Neuronal stem cell (in vitro differentiated cells): ENCODE data around the gene FANCD2OS. TPM values are rescaled to one million over a fixed set of nuclear protein-coding genes. Genes with fewer than 3 reads are reported as not detected.

Experiments
- DNase-seq: peaks from one replicate; pipeline ENCODE4 v3.0.0-alpha.2; 2013; ENCODE audit warnings: low spot score
- H2AFZ ChIP-seq: one replicate; pipeline ENCODE4 v1.6.1; 2013; ENCODE audit warnings: mild to moderate bottlenecking, low read length, inconsistent platforms
- H2AK5ac ChIP-seq: 2 replicates; pipeline ENCODE4 v1.6.1; 2013; ENCODE audit warnings: low read depth, mild to moderate bottlenecking, inconsistent platforms, low read length, moderate library complexity, mixed read lengths
- H2BK120ac ChIP-seq: 2 replicates; pipeline ENCODE4 v1.6.1; 2013; ENCODE audit warnings: low read depth, mild to moderate bottlenecking, inconsistent platforms, low read length, moderate library complexity, mixed read lengths
- H2BK12ac ChIP-seq: one replicate; pipeline ENCODE4 v1.6.1; 2013; ENCODE audit warnings: low read length, inconsistent platforms
- H2BK15ac ChIP-seq: 2 replicates; pipeline ENCODE4 v1.6.1; 2013; ENCODE audit warnings: mild to moderate bottlenecking, low read length, inconsistent platforms, mixed read lengths
- H2BK5ac ChIP-seq: one replicate; pipeline ENCODE4 v1.6.1; 2013; ENCODE audit warnings: inconsistent platforms, mild to moderate bottlenecking, low read length, moderate library complexity
- H3K14ac ChIP-seq: one replicate; pipeline ENCODE4 v1.6.1; 2013; ENCODE audit warnings: low read length, inconsistent platforms
- H3K18ac ChIP-seq: 2 replicates; pipeline ENCODE4 v1.6.1; 2013; ENCODE audit warnings: low read length, inconsistent platforms
- H3K23ac ChIP-seq: 2 replicates; pipeline ENCODE4 v1.6.1; 2013; ENCODE audit warnings: low read depth, mild to moderate bottlenecking, mixed read lengths, low read length, inconsistent platforms; ENCODE audit not compliant: poor library complexity
- H3K27ac ChIP-seq: replicated peaks from 3 replicates; pipeline ENCODE4 v1.5.1; 2013; ENCODE audit warnings: low read length, inconsistent platforms
- H3K27me3 ChIP-seq, 3 experiments: 2 replicates each; pipeline ENCODE4 v1.6.1; 2013; ENCODE audit warnings: low read length in 3 of 3, mild to moderate bottlenecking in 2 of 3, inconsistent platforms in 1 of 3, low read depth in 1 of 3, mixed read lengths in 1 of 3, moderate library complexity in 1 of 3; ENCODE audit not compliant: control insufficient read depth in 3 of 3, insufficient read depth in 3 of 3
- H3K36me3 ChIP-seq, 2 donors: replicated peaks in 1 of 2; 2 replicates each; pipeline ENCODE4 v1.6.1; 2013; ENCODE audit warnings: low read length in 2 of 2; ENCODE audit not compliant: control insufficient read depth in 2 of 2, insufficient read depth in 2 of 2
- H3K4ac ChIP-seq: 2 replicates; pipeline ENCODE4 v1.6.1; 2013; ENCODE audit warnings: inconsistent platforms, mild to moderate bottlenecking, low read length, moderate library complexity
- H3K4me1 ChIP-seq, 2 donors: 1 replicate in 1 of 2; 2 replicates in 1 of 2; pipeline ENCODE4 v1.6.1; 2013; ENCODE audit warnings: low read length in 2 of 2, low read depth in 1 of 2; ENCODE audit not compliant: control insufficient read depth in 2 of 2, insufficient read depth in 1 of 2
- H3K4me2 ChIP-seq: one replicate; pipeline ENCODE4 v1.6.1; 2013; ENCODE audit warnings: mild to moderate bottlenecking, low read length, inconsistent platforms; ENCODE audit not compliant: insufficient read depth, poor library complexity, severe bottlenecking
- H3K4me3 ChIP-seq, 2 donors: 2 replicates each; pipeline ENCODE4 v1.5.1; 2013; ENCODE audit warnings: low read length in 2 of 2, mild to moderate bottlenecking in 2 of 2, inconsistent platforms in 1 of 2, moderate library complexity in 1 of 2
- H3K79me1 ChIP-seq: one replicate; pipeline ENCODE4 v1.6.1; 2013; ENCODE audit warnings: low read depth, mild to moderate bottlenecking, inconsistent platforms, low read length, moderate library complexity
- H3K9ac ChIP-seq: one replicate; pipeline ENCODE4 v1.6.1; 2013; ENCODE audit warnings: mild to moderate bottlenecking, low read depth, low read length, inconsistent platforms; ENCODE audit not compliant: poor library complexity
- H3K9me3 ChIP-seq, 2 donors: replicated peaks in 1 of 2; 2 replicates each; pipeline versions ENCODE3 to v1.6.1; 2013; ENCODE audit warnings: low read length in 2 of 2, mild to moderate bottlenecking in 2 of 2, inconsistent platforms in 1 of 2, low read depth in 1 of 2, mixed read lengths in 1 of 2, moderate library complexity in 1 of 2; ENCODE audit not compliant: control insufficient read depth in 2 of 2, insufficient read depth in 1 of 2
- H4K8ac ChIP-seq: one replicate; pipeline ENCODE4 v1.6.1; 2013; ENCODE audit warnings: low read depth, mild to moderate bottlenecking, inconsistent platforms, low read length, moderate library complexity
- H4K91ac ChIP-seq: one replicate; pipeline ENCODE4 v1.6.1; 2013; ENCODE audit warnings: low read length, low read depth, mild to moderate bottlenecking, inconsistent platforms; ENCODE audit not compliant: poor library complexity
- WGBS, 2 donors: extraction: QIAGEN DNeasy Blood & Tissue Kit; methylation state at CpG; one replicate each; pipeline ENCODE4 v1.1.7; 2013; ENCODE audit warnings: missing lambda C conversion rate in 2 of 2, mixed read lengths in 1 of 2; ENCODE audit not compliant: insufficient read length in 2 of 2, insufficient replicate concordance in 1 of 2; ENCODE audit errors: extremely low coverage in 2 of 2; 5-methylcytosine and 5-hydroxymethylcytosine counted together
- polyA plus RNA-seq, 2 experiments: library from polyadenylated mRNA; stranded (reverse); fragments of 200-250 nt; gene quantifications; one replicate each; pipeline ENCODE4 v1.2.3, GENCODE V29; 2013

Gene FANCD2OS, protein sequence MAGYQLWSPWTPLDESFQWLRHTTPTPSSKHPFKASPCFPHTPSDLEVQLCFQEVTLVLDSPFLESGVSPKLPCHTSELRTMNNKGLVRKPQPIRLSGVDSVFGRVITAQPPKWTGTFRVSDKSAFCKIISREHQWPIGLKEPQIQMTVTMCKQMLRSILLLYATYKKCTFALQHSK
- polyA plus RNA-seq (2013, experiment 1 of 2): not detected
- not detected for polyA plus RNA-seq (2013, experiment 2 of 2)

DNA sequence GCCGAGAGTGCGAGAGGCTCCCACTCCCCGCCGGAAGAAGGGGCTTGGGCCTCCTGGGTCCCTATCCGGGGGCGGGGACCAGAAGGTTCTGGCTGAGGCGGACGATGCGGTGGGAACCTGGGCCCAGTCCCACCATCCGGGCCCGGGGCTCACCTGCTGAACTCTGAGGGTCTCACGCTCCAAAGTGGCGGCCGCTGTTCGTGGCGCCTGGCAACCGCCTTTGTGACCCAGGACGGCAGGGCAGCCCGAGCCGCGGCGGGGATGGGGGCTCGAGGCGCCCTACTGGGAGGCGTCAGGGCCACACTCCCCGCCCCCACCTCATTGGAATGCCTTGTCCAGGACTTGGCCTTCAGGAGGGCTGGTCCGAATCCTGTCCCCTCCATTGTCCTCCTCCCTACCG lies at the start of gene FANCD2OS:
Gene FANCD2OS (minus strand): TSS at position 165 of the 400 bp plus-strand sequence. CDS start 3,481 bp downstream, outside the sequence.
- no peak within 1 kb of the TSS for H2AK5ac ChIP-seq
- no peak within 1 kb of the TSS for H2BK15ac ChIP-seq
- no peak within 1 kb of the TSS for H3K23ac ChIP-seq
- H4K91ac ChIP-seq: no peak within 1 kb of the TSS
- H2BK5ac ChIP-seq: no peak within 1 kb of the TSS
- no peak within 1 kb of the TSS for H2BK120ac ChIP-seq
- no peak within 1 kb of the TSS for H3K27ac ChIP-seq
- H3K4ac ChIP-seq: no peak within 1 kb of the TSS
- H3K14ac ChIP-seq: peak within 1 kb of the TSS; percentile 21
- H3K4me1 ChIP-seq: no peaks in the 10 kb centered on the region
- H3K36me3 ChIP-seq: peaks cover 0 to 8% of the 10 kb centered on the region in 2 donors
- H3K4me3 ChIP-seq: no peak within 1 kb of the TSS
- no peak within 1 kb of the TSS for H4K8ac ChIP-seq
- H3K79me1 ChIP-seq: no peaks in the 10 kb centered on the region
- no peaks in the 10 kb centered on the region for H3K27me3 ChIP-seq
- no peak within 1 kb of the TSS for H3K4me2 ChIP-seq
- peak within 1 kb of the TSS; percentile 16 for H2BK12ac ChIP-seq
- WGBS, 2 donors: no CpG with 5 or more reads among the region's 28 CpGs
- H2AFZ ChIP-seq: no peak within 1 kb of the TSS
- no peak within 1 kb of the TSS for H3K18ac ChIP-seq
- H3K9ac ChIP-seq: no peak within 1 kb of the TSS
- no peaks in the 10 kb centered on the region for H3K9me3 ChIP-seq
- no peak for DNase-seq

DNA sequence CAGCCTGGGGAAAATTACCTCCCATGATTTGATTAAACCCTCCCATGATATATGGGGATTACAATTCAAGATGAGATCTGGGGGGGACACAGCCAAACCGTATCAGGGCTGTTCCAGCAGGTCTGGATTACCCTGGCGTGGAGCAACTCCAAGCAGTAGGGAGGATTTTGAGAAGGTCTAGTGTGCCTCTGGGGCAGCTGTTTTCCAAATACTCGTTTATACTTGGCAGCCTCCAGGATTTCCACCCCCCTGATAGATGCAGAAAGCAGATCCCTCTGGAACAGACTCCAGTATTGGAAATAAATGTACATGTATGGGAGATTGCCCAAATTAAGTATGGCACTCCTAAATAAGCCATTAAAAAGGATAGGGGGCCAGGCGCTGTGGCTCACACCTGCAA lies 49.0 kb upstream of the FANCD2OS start:
- no peak overlapping the region for H4K8ac ChIP-seq
- no peak overlapping the region for H2BK15ac ChIP-seq
- H3K18ac ChIP-seq: no peak overlapping the region
- H3K4me3 ChIP-seq: no peak overlapping the region
- H3K27me3 ChIP-seq: no peaks in the 10 kb centered on the region
- no peak overlapping the region for H3K4me2 ChIP-seq
- WGBS, 2 donors: no CpG with 5 or more reads among the region's 4 CpGs
- no peak for DNase-seq
- H3K36me3 ChIP-seq: peaks cover 0 to 29% of the 10 kb centered on the region in 2 donors
- no peak overlapping the region for H3K23ac ChIP-seq
- H3K14ac ChIP-seq: no peak overlapping the region
- no peak overlapping the region for H2AK5ac ChIP-seq
- H3K4me1 ChIP-seq: no peaks in the 10 kb centered on the region
- no peaks in the 10 kb centered on the region for H3K9me3 ChIP-seq
- no peak overlapping the region for H4K91ac ChIP-seq
- H2AFZ ChIP-seq: no peak overlapping the region
- H2BK12ac ChIP-seq: no peak overlapping the region
- no peak overlapping the region for H2BK120ac ChIP-seq
- H3K4ac ChIP-seq: no peak overlapping the region
- no peak overlapping the region for H3K9ac ChIP-seq
- H2BK5ac ChIP-seq: no peak overlapping the region
- no peak overlapping the region for H3K27ac ChIP-seq
- no peaks in the 10 kb centered on the region for H3K79me1 ChIP-seq

DNA sequence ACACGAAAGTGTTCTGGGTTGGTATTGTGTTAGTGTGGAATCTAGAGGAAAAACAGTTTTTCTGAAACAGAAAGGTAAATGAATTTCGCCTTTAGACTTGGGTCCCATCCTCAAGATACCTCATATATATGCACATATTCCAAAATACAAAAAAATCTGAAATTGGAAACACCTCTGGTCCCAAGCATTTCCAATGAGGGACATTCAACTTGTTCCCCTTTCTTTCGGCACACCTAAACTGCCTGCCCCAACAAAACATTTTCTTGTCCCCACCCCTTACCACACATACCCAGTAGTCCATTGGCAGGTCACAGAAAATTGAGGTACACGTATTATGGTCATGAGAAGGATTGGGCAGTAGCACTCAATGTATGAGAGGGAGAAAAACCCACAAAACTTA lies 47.6 kb upstream of the FANCD2OS start:
- Histone ChIP-seq H3K79me1 (no peaks in the 10 kb centered on the region), H3K27ac (no peak overlapping the region), H3K4me3 (no peak overlapping the region), H2AFZ (no peak overlapping the region), H3K9me3 (no peaks in the 10 kb centered on the region), H3K36me3 (peaks cover 0 to 42% of the 10 kb centered on the region in 2 donors), H2BK15ac (no peak overlapping the region), H4K8ac (no peak overlapping the region), H2BK12ac (no peak overlapping the region), H3K4me2 (no peak overlapping the region), H2BK120ac (no peak overlapping the region), H3K18ac (no peak overlapping the region), H3K9ac (no peak overlapping the region), H2AK5ac (no peak overlapping the region), H3K14ac (no peak overlapping the region), H3K4me1 (no peaks in the 10 kb centered on the region), H3K27me3 (no peaks in the 10 kb centered on the region), H3K23ac (no peak overlapping the region), H3K4ac (no peak overlapping the region), H4K91ac (no peak overlapping the region), H2BK5ac (no peak overlapping the region)
- no CpG with 5 or more reads among the region's 4 CpGs for WGBS, 2 donors
- DNase-seq: no peak

DNA sequence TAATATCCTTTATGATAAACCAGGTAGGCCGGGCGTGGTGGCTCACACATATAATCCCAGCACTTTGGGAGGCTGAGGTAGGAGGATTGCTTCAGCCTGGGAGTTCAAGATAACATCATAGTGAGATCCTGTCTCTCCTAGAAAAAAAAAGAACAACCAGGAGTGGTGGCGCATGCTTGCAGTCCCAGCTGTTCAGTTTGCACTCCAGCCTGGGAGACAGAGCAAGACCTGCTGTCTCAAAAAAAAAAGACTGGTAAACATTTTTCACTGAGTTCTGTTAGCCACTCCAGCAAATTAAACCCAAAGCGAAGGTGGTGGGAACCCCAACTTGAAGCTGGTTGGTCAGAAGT lies 47.0 kb upstream of the FANCD2OS start:
- Histone ChIP-seq H2BK15ac (no peak overlapping the region), H3K4me1 (no peaks in the 10 kb centered on the region)
- WGBS, 2 donors: no CpG with 5 or more reads among the region's 4 CpGs

More for the DNA sequence above, 47.0 kb upstream of the FANCD2OS start:
- H3K4me2 ChIP-seq: no peak overlapping the region
- H3K27ac ChIP-seq: no peak overlapping the region
- no peak overlapping the region for H2AK5ac ChIP-seq
- no peak overlapping the region for H3K18ac ChIP-seq
- no peak overlapping the region for H2BK12ac ChIP-seq
- DNase-seq: no peak
- H4K91ac ChIP-seq: no peak overlapping the region
- H3K9me3 ChIP-seq: no peaks in the 10 kb centered on the region
- no peaks in the 10 kb centered on the region for H3K79me1 ChIP-seq
- no peak overlapping the region for H3K23ac ChIP-seq
- no peak overlapping the region for H2BK5ac ChIP-seq
- H3K9ac ChIP-seq: no peak overlapping the region
- no peak overlapping the region for H3K14ac ChIP-seq
- no peak overlapping the region for H3K4me3 ChIP-seq
- H3K27me3 ChIP-seq: no peaks in the 10 kb centered on the region
- no peak overlapping the region for H2BK120ac ChIP-seq
- no peak overlapping the region for H2AFZ ChIP-seq
- H3K36me3 ChIP-seq: peaks cover 2 to 47% of the 10 kb centered on the region in 2 donors
- H3K4ac ChIP-seq: no peak overlapping the region
- no peak overlapping the region for H4K8ac ChIP-seq
